Measurements from ENCODE around the gene TSHZ2. TPM values are rescaled to one million over a fixed set of nuclear protein-coding genes. Genes with fewer than 3 reads are reported as not detected.

Gene TSHZ2
- total and polyA plus RNA-seq, 9 of the 15 experiments (the other 6 are each of a cell fraction or from before 2014, with no cell fraction given) = 0.03 to 0.20 (median 0.05) TPM; not detected in 4

- H2AFZ ChIP-seq (ENCODE audit: low read depth, low read length) = no peak overlapping the region
- POLR2A ChIA-PET = no interaction called here
- TF ChIP-seq ATF4 (CRISPR knock-in tag; IDR thresholded peaks at IDR 0.05) (no peak), CHCHD3 (CRISPR knock-in tag; IDR thresholded peaks at IDR 0.05) (no peak), TEAD1 (CRISPR knock-in tag; IDR thresholded peaks at IDR 0.05) (no peak), ILK (tag; IDR thresholded peaks at IDR 0.05; ENCODE audit: borderline replicate concordance, low read depth) (no peak), ZNF354B (CRISPR knock-in tag; IDR thresholded peaks at IDR 0.05) (no peak), NUFIP1 (IDR thresholded peaks at IDR 0.05; ENCODE audit: partially characterized antibody) (no peak), ATF2 (CRISPR knock-in tag; IDR thresholded peaks at IDR 0.05) (no peak), HNRNPUL1 (IDR thresholded peaks at IDR 0.05; ENCODE audit: low read length) (no peak), NBN (IDR thresholded peaks at IDR 0.05; ENCODE audit: low read depth) (no peak), PRPF4 (IDR thresholded peaks at IDR 0.05; ENCODE audit: insufficient read depth, low read depth, low read length, poor library complexity, severe bottlenecking) (no peak), THRB (CRISPR knock-in tag; conservative IDR thresholded peaks at IDR 0.05) (no peak), HMGN3 (IDR thresholded peaks at IDR 0.05; ENCODE audit: borderline replicate concordance, extremely low read depth, insufficient read length, low read depth, low read length) (no peak), ARNT (IDR thresholded peaks at IDR 0.05) (no peak), HDAC6 (IDR thresholded peaks at IDR 0.05; ENCODE audit: low read depth, low read length) (no peak)
Measured at GRCh38 chr20:52996658-52997057, 24.5 kb downstream of the TSHZ2 start.

More at GRCh38 chr20:52996658-52997057, 24.5 kb downstream of the TSHZ2 start:
- Histone ChIP-seq H3K9me1 (ENCODE audit: control insufficient read depth, insufficient read depth, low read length) (no peaks in the 10 kb centered on the region), H4K20me1 (replicated peaks; ENCODE audit: control insufficient read depth, insufficient read depth, low read length) (no peaks in the 10 kb centered on the region), H3K27ac (ENCODE audit: extremely low read depth, low read depth, low read length) (no peak overlapping the region), H3K79me2 (ENCODE audit: control insufficient read depth, insufficient read depth, low read length) (no peaks in the 10 kb centered on the region), H3K4me1 (replicated peaks in 1 of 2; ENCODE audit: control insufficient read depth in 2 of 2, insufficient read depth in 2 of 2, low read length in 2 of 2) (no peaks in the 10 kb centered on the region), H3K4me3 (no peak overlapping the region), H3K27me3 (ENCODE audit: control insufficient read depth in 2 of 2, insufficient read depth in 2 of 2, low read length in 2 of 2) (no peaks in the 10 kb centered on the region; a peak in 1 of 5 replicates), H3K9ac (ENCODE audit: insufficient read depth in 1 of 2, low read depth in 2 of 2, low read length in 2 of 2) (no peak overlapping the region), H3K9me3 (replicated peaks; ENCODE audit: control insufficient read depth, insufficient read depth, low read depth, low read length) (no peaks in the 10 kb centered on the region), H3K36me3 (ENCODE audit: control insufficient read depth, insufficient read depth, low read length) (no peaks in the 10 kb centered on the region), H3K4me2 (ENCODE audit: insufficient read depth, low read length) (no peak overlapping the region)
- no TSS peak for BruUV-seq (replicated peaks)
- ATAC-seq = no peak
- no peak for FAIRE-seq
- no peak for DNase-seq (ENCODE audit: extremely low read depth in 1 of 4, low spot score in 3 of 4)
- in situ Hi-C loops (cut with MboI) = no loop called here
- intact Hi-C loops (cut with micrococcal nuclease) = no loop called here
- 0% methylated on average over 6 of the region's 6 CpGs for WGBS (ENCODE audit: insufficient coverage, low coverage, missing lambda C conversion rate)
- CTCF ChIA-PET (ENCODE audit: low intra/inter-chr PET ratio) = no interaction called here
